HCT116 (cell line): ENCODE measurements around the gene DHFR2.

Experiments used
- POLR2A ChIP-seq: IDR thresholded peaks from 2 replicates; pipeline ENCODE4 v1.7.0; 2011; ENCODE audit warnings: borderline replicate concordance; ENCODE audit not compliant: insufficient read depth, insufficient read length; ENCODE audit errors: extremely low read depth
- POLR2AphosphoS5 ChIP-seq: IDR thresholded peaks from 2 replicates; pipeline ENCODE4 v1.6.1; 2011; ENCODE audit warnings: mild to moderate bottlenecking, low read depth, low read length, moderate library complexity
- YY1 ChIP-seq: IDR thresholded peaks from 2 replicates; pipeline ENCODE4 v1.6.1; 2011; ENCODE audit warnings: low read length, low read depth, moderate library complexity, mild to moderate bottlenecking; ENCODE audit not compliant: insufficient replicate concordance; ENCODE audit errors: extremely low read depth
- ZNF274 ChIP-seq: fragments of 200-500 bp; sonication (Bioruptor generic); IDR thresholded peaks from 2 replicates; pipeline ENCODE4 v1.6.1; 2014; ENCODE audit warnings: mild to moderate bottlenecking, low read depth, low read length, inconsistent platforms
- TF ChIP-seq, protein P1 (sequence below), 3 experiments: fragments of 200-600 bp in 1 of 3; sonication (generic) in 1 of 3; IDR thresholded peaks in 2 of 3; conservative IDR thresholded peaks in 1 of 3; 2 replicates each; pipeline ENCODE4 v1.5.1; 2012 to 2017; ENCODE audit warnings: low read depth in 2 of 3, low read length in 2 of 3, antibody characterized with exemption in 1 of 3, borderline replicate concordance in 1 of 3, control low read depth in 1 of 3, mild to moderate bottlenecking in 1 of 3, mixed read lengths in 1 of 3, mixed run types in 1 of 3, moderate library complexity in 1 of 3; ENCODE audit not compliant: insufficient read depth in 1 of 3

DNA sequence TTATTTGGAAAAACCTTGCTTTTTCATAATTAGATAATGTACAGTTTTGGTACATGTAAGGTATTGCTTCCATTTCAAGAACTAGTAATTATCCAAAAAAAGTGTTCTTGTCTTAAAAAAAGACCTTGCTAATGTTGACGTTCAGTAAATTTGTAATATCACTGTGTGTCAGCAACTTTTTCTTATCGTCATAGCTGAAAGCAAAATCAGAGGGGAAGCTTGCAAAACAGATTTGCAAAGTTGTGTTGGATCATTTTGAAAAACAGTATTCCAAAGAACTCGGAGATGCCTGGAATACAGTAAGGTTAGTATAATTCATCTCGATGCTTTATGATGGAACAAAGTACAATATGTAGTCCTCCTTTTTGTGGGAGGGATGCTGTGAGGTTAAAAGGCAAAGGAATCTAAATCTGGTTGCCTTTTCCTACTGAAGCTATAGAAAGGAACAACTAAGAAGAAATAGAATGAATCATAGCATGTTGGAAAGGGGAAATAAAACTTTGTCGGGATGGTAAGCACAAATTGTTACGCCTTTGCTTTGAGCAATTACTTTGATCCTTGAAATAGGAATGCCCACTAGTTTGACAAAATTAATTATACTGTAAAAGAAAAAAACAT lies 1.6 kb upstream of the DHFR2 start:
- TF ChIP-seq POLR2A (no peak), YY1 (no peak), POLR2AphosphoS5 (no peak), ZNF274 (no peak)
- TF ChIP-seq, protein P1, sequence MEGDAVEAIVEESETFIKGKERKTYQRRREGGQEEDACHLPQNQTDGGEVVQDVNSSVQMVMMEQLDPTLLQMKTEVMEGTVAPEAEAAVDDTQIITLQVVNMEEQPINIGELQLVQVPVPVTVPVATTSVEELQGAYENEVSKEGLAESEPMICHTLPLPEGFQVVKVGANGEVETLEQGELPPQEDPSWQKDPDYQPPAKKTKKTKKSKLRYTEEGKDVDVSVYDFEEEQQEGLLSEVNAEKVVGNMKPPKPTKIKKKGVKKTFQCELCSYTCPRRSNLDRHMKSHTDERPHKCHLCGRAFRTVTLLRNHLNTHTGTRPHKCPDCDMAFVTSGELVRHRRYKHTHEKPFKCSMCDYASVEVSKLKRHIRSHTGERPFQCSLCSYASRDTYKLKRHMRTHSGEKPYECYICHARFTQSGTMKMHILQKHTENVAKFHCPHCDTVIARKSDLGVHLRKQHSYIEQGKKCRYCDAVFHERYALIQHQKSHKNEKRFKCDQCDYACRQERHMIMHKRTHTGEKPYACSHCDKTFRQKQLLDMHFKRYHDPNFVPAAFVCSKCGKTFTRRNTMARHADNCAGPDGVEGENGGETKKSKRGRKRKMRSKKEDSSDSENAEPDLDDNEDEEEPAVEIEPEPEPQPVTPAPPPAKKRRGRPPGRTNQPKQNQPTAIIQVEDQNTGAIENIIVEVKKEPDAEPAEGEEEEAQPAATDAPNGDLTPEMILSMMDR (IDR thresholded peaks at IDR 0.05 in 2 of 3, conservative IDR thresholded peaks at IDR 0.05 in 1 of 3; ENCODE audit: borderline replicate concordance in 1 of 3, insufficient read depth in 1 of 3, low read depth in 2 of 3, low read length in 2 of 3): no peak
